CD14-positive monocyte (primary cell): ENCODE measurements around the gene TANGO6. TPM values are rescaled to one million over a fixed set of nuclear protein-coding genes. Genes with fewer than 3 reads are reported as not detected.

ENCODE experiments used
- DNase-seq, 3 donors: peaks; one replicate each; pipeline ENCODE4 v3.0.0-alpha.2; 2011 to 2022
- H2AFZ ChIP-seq: 2 replicates; pipeline ENCODE4 v1.6.0; 2012; ENCODE audit warnings: mild to moderate bottlenecking, low read depth, low read length, inconsistent platforms; ENCODE audit not compliant: insufficient read depth, poor library complexity, severe bottlenecking
- H3K27ac ChIP-seq, 2 donors: 1 replicate in 1 of 2; 2 replicates in 1 of 2; pipeline ENCODE4 v1.5.1; 2012 to 2013; ENCODE audit warnings: low read length in 2 of 2, control low read depth in 1 of 2, inconsistent platforms in 1 of 2, low read depth in 1 of 2, mild to moderate bottlenecking in 1 of 2
- H3K27me3 ChIP-seq, 2 donors: one replicate each; pipeline versions ENCODE4 v1.6.0 to v1.6.1; 2011 to 2013; ENCODE audit warnings: low read length in 2 of 2; ENCODE audit not compliant: control insufficient read depth in 2 of 2, insufficient read depth in 2 of 2
- H3K36me3 ChIP-seq, 2 donors: replicated peaks in 1 of 2; 1 replicate in 1 of 2; 2 replicates in 1 of 2; pipeline versions ENCODE4 v1.5.1 to v1.6.1; 2012 to 2013; ENCODE audit warnings: low read length in 2 of 2, control low read depth in 1 of 2, inconsistent platforms in 1 of 2, mild to moderate bottlenecking in 1 of 2; ENCODE audit not compliant: insufficient read depth in 2 of 2, control insufficient read depth in 1 of 2
- H3K4me1 ChIP-seq, 2 donors: 1 replicate in 1 of 2; 2 replicates in 1 of 2; pipeline versions ENCODE4 v1.5.1 to v1.6.1; 2012 to 2013; ENCODE audit warnings: low read length in 2 of 2, control low read depth in 1 of 2, inconsistent platforms in 1 of 2, mild to moderate bottlenecking in 1 of 2, moderate library complexity in 1 of 2; ENCODE audit not compliant: insufficient read depth in 2 of 2, control insufficient read depth in 1 of 2
- H3K4me2 ChIP-seq: replicated peaks from 2 replicates; pipeline ENCODE3; 2012; ENCODE audit warnings: low read length, moderate library complexity, mild to moderate bottlenecking; ENCODE audit not compliant: poor library complexity, severe bottlenecking; ENCODE audit errors: extremely low read depth
- H3K4me3 ChIP-seq, 3 experiments: fragments of 200-600 bp in 1 of 3; sonication (generic) in 1 of 3; replicated peaks in 1 of 3; 1 replicate in 2 of 3; 2 replicates in 1 of 3; pipeline ENCODE4 v1.5.1; 2011 to 2013; ENCODE audit warnings: low read length in 3 of 3, mild to moderate bottlenecking in 3 of 3, control low read depth in 2 of 3, low read depth in 2 of 3, inconsistent platforms in 1 of 3, moderate library complexity in 1 of 3
- H3K79me2 ChIP-seq: 2 replicates; pipeline ENCODE4 v1.6.0; 2012; ENCODE audit warnings: mild to moderate bottlenecking, control low read depth, inconsistent platforms, low read length, moderate library complexity; ENCODE audit not compliant: insufficient read depth
- H3K9ac ChIP-seq: 2 replicates; pipeline ENCODE4 v1.6.0; 2017; ENCODE audit warnings: low read length, mild to moderate bottlenecking; ENCODE audit not compliant: insufficient read depth, poor library complexity, severe bottlenecking
- H3K9me3 ChIP-seq, 2 donors: replicated peaks in 1 of 2; 1 replicate in 1 of 2; 2 replicates in 1 of 2; pipeline versions ENCODE4 v1.5.1 to v1.6.1; 2012 to 2013; ENCODE audit warnings: low read length in 2 of 2, control low read depth in 1 of 2; ENCODE audit not compliant: control insufficient read depth in 1 of 2, insufficient read depth in 1 of 2
- H4K20me1 ChIP-seq: 2 replicates; pipeline ENCODE4 v1.6.0; 2012; ENCODE audit warnings: mild to moderate bottlenecking, low read length, control low read depth, moderate library complexity; ENCODE audit not compliant: insufficient read depth
- H3K27ac Mint-ChIP-seq, 7 donors: one replicate each; pipeline ENCODE4 v1.8.0; 2020; ENCODE audit warnings: mild to moderate bottlenecking in 7 of 7, mixed read lengths in 7 of 7, moderate library complexity in 6 of 7, inconsistent platforms in 2 of 7
- H3K27me3 Mint-ChIP-seq, 3 donors: one replicate each; pipeline ENCODE4 v1.8.0; 2021 to 2022; ENCODE audit warnings: low read depth in 3 of 3, mild to moderate bottlenecking in 3 of 3, mixed read lengths in 3 of 3, moderate library complexity in 3 of 3, inconsistent platforms in 1 of 3
- H3K36me3 Mint-ChIP-seq, 2 donors: one replicate each; pipeline ENCODE4 v1.8.0; 2020; ENCODE audit warnings: mixed read lengths in 2 of 2, inconsistent platforms in 1 of 2, mild to moderate bottlenecking in 1 of 2
- H3K4me1 Mint-ChIP-seq: one replicate; pipeline ENCODE4 v1.8.0; 2020; ENCODE audit warnings: mild to moderate bottlenecking, mixed read lengths
- H3K4me3 Mint-ChIP-seq, 2 donors: one replicate each; pipeline ENCODE4 v1.8.0; 2020; ENCODE audit warnings: mild to moderate bottlenecking in 2 of 2, mixed read lengths in 2 of 2, moderate library complexity in 1 of 2
- H3K9me3 Mint-ChIP-seq, 7 donors: one replicate each; pipeline ENCODE4 v1.8.0; 2020 to 2022; ENCODE audit warnings: mixed read lengths in 7 of 7, mild to moderate bottlenecking in 6 of 7, moderate library complexity in 6 of 7, inconsistent platforms in 2 of 7
- WGBS: methylation state at CpG from one replicate; pipeline ENCODE4 v1.1.5; 2013; ENCODE audit warnings: missing lambda C conversion rate; ENCODE audit not compliant: insufficient coverage; 5-methylcytosine and 5-hydroxymethylcytosine counted together
- intact Hi-C, 2 donors: fragments of 100-400 bp; cut with micrococcal nuclease; formaldehyde crosslinking; loops; one replicate each; pipeline versions ENCODE4 v1.15.0 to v1.15.1; 2023
- polyA plus RNA-seq, 3 donors: library from polyadenylated mRNA; depleted of rRNA in 1 of 3; unstranded in 2 of 3; stranded (reverse) in 1 of 3; fragments of 300-500 nt in 2 of 3; fragments of >200 nt in 1 of 3; fragmentation: Illumina TruSeq in 2 of 3; gene quantifications; 1 replicate in 2 of 3; 2 replicates in 1 of 3; pipeline ENCODE4 v1.2.3, GENCODE V29; 2012 to 2021
- TF ChIP-seq, protein P1 (sequence below): fragments of 200-600 bp; IDR thresholded peaks from one replicate; pipeline ENCODE4 v1.8.0; 2022; ENCODE audit warnings: antibody characterized with exemption, mild to moderate bottlenecking

The TANGO6 gene
- polyA plus RNA-seq, 3 donors = 6.5 to 8.1 (median 7.3) TPM

DNA sequence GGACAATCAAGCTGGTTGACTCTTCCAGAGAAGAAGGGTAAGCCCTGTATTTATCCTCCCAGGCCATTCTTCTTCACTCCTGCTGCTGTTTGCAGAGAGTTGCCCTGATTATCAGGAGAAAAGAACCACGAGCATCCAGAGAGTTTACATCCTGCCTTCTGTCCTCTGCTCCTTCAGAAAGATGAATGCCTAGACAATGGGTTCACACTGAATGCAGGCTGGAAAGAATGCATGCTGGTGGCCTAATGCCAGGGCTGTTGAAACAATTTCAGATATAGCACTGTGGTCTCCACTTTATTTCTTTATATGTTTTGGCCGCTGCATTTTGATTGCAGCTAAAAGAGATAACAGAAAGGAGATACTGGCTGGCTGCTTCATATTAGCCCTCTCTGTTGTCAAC, 241.0 kb downstream of the TANGO6 start:
- Histone ChIP-seq H3K4me2 (no peak overlapping the region), H3K27me3 (no peaks in the 10 kb centered on the region), H4K20me1 (no peaks in the 10 kb centered on the region), H3K36me3 (peaks cover 14 to 26% of the 10 kb centered on the region in 2 donors), H2AFZ (no peak overlapping the region), H3K27ac (no peak overlapping the region), H3K4me1 (peaks cover 2 to 4% of the 10 kb centered on the region in 2 donors), H3K9ac (no peak overlapping the region), H3K79me2 (no peaks in the 10 kb centered on the region), H3K9me3 (no peaks in the 10 kb centered on the region), H3K4me3 (no peak overlapping the region)
- TF ChIP-seq, protein P1, sequence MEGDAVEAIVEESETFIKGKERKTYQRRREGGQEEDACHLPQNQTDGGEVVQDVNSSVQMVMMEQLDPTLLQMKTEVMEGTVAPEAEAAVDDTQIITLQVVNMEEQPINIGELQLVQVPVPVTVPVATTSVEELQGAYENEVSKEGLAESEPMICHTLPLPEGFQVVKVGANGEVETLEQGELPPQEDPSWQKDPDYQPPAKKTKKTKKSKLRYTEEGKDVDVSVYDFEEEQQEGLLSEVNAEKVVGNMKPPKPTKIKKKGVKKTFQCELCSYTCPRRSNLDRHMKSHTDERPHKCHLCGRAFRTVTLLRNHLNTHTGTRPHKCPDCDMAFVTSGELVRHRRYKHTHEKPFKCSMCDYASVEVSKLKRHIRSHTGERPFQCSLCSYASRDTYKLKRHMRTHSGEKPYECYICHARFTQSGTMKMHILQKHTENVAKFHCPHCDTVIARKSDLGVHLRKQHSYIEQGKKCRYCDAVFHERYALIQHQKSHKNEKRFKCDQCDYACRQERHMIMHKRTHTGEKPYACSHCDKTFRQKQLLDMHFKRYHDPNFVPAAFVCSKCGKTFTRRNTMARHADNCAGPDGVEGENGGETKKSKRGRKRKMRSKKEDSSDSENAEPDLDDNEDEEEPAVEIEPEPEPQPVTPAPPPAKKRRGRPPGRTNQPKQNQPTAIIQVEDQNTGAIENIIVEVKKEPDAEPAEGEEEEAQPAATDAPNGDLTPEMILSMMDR = no peak
- Mint-ChIP-seq H3K9me3 (peaks cover 0 to 5% (median 0%) of the 10 kb centered on the region in 7 donors), H3K27ac (no peak overlapping the region), H3K27me3 (no peaks in the 10 kb centered on the region), H3K36me3 (peaks cover 19 to 32% of the 10 kb centered on the region in 2 donors), H3K4me1 (peaks cover 17% of the 10 kb centered on the region), H3K4me3 (no peak overlapping the region)
- WGBS = 100% methylated on average over 2 of the region's 2 CpGs
- no peak for DNase-seq
- intact Hi-C loops = no loop called here

DNA sequence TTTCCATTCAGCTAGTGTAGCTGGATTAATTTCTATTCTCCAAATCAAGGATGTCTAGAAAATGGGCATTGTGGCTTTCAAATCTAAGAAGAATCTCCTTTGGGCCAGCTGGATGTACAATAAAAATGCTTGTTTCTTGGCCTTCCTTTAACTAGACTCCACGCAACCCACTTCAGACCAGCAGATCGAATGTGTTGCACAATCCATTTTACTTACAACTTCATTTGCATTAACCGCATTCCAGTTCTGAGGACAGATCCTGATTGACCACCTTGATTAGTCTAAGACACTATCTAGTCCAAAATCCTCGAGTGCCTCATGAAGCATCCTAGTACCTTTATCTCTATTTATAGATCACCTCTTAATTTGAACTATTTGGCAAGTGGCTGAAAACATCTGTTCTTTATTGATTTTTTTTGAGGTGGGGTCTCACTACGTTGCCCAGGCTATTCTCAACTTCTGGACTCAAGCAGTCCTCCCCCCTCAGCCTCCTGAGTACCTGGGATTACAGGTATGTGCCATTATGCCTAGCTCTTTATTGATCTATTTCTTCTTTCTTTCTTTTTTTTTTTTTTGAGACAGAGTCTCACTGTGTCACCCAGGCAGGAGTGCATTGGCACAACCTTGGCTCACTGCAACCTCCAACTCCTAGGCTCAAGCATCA, 241.8 kb downstream of the TANGO6 start:
- Mint-ChIP-seq H3K27ac (no peak overlapping the region), H3K9me3 (peaks cover 0 to 5% (median 0%) of the 10 kb centered on the region in 7 donors), H3K36me3 (peaks cover 19 to 32% of the 10 kb centered on the region in 2 donors), H3K4me1 (peaks cover 24% of the 10 kb centered on the region), H3K4me3 (no peak overlapping the region), H3K27me3 (peaks cover 0 to 2% (median 0%) of the 10 kb centered on the region in 3 donors)
- Histone ChIP-seq H4K20me1 (no peaks in the 10 kb centered on the region), H3K27ac (no peak overlapping the region), H3K4me2 (no peak overlapping the region), H3K27me3 (no peaks in the 10 kb centered on the region), H3K36me3 (peaks cover 14 to 26% of the 10 kb centered on the region in 2 donors), H3K9ac (no peak overlapping the region), H3K4me3 (no peak overlapping the region), H2AFZ (no peak overlapping the region), H3K9me3 (no peaks in the 10 kb centered on the region), H3K4me1 (peaks cover 9 to 11% of the 10 kb centered on the region in 2 donors), H3K79me2 (no peaks in the 10 kb centered on the region)
- no peak for DNase-seq
- TF ChIP-seq, protein P1 = no peak
- 35% methylated on average over 3 of the region's 5 CpGs for WGBS
- intact Hi-C loops = no loop called here
